Skeletal muscle cell (primary cell): ENCODE data around the gene PAPPA2.
"Not testable (repeated sequence)": the region's sequence is repeated elsewhere in the genome, so short reads cannot be mapped to it uniquely, and the experiment has no call there.

Experiments used
- DNase-seq: peaks from one replicate; pipeline ENCODE4 v3.0.0-alpha.2; 2010; ENCODE audit warnings: low read depth
- H3K4me3 ChIP-seq: 2 replicates; pipeline ENCODE4 v1.5.1; 2011; ENCODE audit warnings: low read depth, mild to moderate bottlenecking, control low read depth, low read length, moderate library complexity

Gene PAPPA2

DNA sequence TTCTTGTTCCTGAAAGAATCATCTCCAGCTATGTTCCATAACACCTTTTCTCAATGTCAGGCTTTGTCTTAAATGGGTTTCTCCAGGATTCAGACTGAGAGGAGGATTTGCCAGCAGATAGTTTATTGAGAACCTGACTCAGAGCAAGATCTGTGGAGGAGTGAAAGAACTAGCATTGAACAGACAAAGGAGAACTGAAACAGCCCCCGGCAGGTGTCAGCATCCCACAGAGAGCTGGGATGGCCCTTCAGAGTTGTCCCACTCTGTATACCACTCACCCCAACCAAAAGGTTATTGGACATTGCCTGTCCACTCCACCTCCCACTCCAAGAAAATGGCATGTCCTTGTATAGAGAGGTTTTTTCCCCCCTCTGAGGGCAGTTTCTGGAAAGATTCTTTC is 270.7 kb downstream of the PAPPA2 start:
- no peak overlapping the region for H3K4me3 ChIP-seq
- DNase-seq: no peak

DNA sequence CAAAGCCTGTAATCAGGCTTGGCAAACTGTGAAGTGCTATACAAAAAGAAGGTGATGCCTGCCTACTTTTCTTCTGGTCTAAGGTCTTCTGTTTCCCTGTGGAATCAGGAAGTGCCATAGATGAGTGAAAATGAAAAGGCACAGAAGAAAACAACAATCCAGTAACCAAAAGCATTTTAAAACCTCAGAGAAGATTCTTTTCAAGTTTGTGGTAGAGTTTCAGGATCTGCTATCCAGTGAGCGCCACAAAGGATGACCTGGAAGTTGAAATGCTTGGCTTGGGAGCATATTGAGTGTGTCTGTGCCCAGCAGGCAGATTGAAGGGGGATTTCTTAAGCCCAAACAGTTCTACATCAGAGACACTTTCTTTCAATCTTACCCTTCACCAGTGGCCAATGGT is 272.2 kb downstream of the PAPPA2 start:
- no peak for DNase-seq

DNA sequence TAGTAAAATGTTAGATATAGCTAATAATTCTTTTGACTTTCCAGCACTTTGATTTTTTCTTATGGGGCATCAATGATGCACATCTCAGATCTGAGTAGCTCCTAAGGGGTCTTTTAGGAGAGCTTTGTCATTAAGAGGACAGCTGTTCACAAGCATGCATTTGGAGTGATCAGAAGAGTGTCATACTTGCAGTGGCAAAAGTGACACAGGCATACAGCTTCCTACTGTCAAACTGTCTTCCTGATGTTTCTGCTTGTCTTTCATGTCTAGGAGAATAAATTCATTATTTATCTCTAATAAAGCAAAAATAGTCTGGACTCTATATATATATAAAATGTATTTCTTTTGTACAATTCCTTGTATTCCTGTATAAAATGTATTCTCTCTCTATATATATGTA is 273.0 kb downstream of the PAPPA2 start:
- no peak overlapping the region for H3K4me3 ChIP-seq
- DNase-seq: no peak

More for the DNA sequence above, 272.2 kb downstream of the PAPPA2 start:
- no peak overlapping the region for H3K4me3 ChIP-seq

DNA sequence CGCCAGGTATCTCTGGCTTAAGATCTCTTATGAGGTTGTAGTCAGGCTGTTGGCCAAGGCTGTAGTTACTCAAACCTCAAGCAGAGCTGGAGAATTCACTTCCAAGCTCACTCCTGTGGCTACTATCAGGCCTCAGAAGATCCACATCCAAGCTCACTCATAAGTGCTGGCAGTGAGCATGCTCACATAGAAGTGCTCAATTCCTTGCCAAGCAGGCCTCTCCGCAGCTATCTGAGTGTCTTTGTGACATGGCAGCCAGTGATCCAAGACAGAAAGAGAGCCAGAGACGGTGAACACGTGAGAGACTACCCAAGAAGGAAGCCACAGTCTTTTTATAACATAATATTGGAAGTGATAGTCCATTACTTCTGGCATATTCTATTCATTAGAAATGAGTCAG is 278.2 kb downstream of the PAPPA2 start:
- no peak for DNase-seq
- H3K4me3 ChIP-seq: no peak overlapping the region

DNA sequence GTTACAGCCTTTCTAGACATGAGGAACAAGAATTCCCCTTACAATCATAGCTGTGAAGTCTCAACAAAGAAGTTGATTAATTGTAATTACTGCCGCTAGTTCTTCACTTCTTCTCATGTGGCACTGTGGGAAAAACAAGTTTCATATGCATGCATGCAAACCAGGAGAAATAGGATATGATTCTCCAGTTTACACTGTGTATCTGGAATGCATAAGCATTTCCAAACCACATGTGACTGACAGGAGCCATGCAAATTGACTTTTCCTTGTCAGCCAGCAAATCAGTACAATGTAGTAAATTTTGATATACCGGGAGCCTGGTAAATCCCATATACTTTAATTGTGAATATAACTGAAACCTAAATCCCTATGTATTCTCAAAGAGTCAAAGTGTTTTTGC is 279.3 kb downstream of the PAPPA2 start:
- DNase-seq: no peak
- H3K4me3 ChIP-seq: no peak overlapping the region

DNA sequence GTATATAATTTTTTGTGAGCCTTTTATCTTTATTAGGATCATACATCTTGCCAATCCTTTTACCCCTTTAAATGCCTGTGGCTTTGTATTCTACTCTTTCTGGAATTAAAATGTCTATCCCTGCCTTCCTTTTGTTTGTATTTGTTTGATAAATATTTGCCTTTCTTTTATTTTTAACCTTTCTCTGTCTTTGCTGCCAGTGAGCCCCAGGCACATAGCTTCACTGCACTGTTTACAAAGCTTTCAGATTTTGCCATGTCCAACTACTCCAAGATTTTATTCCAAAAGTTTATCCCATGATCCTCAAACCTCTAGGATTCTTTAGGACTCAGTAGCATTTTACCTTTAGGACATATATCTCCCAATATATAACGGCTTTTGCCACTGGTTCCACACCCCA is 281.2 kb downstream of the PAPPA2 start:
- no peak for DNase-seq
- no peak overlapping the region for H3K4me3 ChIP-seq

DNA sequence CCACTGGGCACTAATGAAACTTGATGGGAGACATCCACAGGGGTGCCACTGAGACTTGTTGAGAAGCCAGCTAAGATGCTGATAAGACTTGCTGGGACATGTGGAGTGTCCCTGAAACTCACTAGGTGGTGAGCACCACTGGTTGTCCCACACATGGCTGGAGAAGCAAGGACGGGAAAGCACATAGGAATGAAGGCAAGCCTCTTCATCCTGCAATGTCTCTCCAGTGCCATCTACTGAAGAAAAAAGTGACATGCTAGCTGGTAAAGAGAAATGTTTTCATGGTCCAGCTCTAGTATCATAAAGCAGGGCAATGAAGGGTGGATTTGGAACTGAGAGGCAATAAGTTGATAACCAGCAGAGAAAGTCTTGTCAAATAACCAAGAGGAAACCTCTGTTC is 283.0 kb downstream of the PAPPA2 start:
- DNase-seq: no peak
- no peak overlapping the region for H3K4me3 ChIP-seq

DNA sequence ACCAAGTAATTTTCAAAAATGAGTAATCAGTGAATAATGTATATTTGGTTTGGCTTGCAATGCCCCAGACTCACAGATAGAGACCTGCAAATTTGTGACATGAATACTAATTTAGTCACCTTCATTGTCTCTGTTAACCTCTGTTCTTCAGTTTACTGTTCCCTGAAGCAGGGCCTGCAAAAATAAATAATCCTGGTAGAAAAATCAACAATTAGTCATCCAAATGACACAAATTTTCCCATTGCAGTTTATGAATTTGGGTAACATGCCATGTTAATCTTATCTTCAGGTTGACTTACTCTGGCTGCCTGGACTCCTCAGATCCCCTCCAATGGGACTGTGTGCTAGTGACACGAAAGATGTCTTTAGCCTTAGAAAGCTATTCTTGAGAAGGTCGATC is 289.5 kb downstream of the PAPPA2 start:
- no peak for DNase-seq
- no peak overlapping the region for H3K4me3 ChIP-seq

DNA sequence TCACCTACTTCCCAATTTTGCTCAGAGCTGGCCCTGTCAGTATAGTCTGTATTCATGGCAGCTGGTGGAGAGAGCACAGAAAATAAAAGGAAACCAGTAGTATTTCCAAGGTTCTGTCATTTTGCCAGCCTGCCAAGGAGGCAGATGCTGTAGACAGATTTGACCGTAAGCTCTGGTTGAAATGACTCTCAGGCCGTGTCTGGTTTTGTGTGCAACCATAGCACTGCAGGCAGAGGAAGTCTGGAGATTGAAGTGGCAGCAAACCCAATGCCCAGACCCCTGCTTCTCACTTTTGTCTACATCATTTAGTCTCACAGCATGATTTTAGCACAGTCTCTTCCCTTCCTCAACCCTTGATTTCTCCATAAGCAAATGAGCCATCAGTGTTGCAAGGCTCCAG is 291.7 kb downstream of the PAPPA2 start:
- H3K4me3 ChIP-seq: no peak overlapping the region
- DNase-seq: no peak

DNA sequence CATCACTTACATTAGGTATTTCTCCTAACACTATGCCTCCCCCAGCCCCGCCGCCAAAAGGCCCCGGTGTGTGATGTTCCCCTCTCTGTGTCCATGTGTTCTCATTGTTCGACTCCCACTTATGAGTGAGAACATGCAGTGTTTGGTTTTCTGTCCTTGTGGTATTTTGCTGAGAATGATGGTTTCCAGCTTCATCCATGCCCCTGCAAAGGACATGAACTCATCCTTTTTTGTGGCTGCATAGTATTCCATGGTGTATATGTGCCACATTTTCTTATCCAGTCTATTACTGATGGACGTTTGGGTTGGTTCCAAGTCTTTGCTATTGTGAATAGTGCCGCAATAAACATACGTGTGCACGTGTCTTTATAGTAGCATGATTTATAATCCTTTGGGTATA is 293.8 kb downstream of the PAPPA2 start:
- not testable (repeated sequence) for H3K4me3 ChIP-seq, DNase-seq

DNA sequence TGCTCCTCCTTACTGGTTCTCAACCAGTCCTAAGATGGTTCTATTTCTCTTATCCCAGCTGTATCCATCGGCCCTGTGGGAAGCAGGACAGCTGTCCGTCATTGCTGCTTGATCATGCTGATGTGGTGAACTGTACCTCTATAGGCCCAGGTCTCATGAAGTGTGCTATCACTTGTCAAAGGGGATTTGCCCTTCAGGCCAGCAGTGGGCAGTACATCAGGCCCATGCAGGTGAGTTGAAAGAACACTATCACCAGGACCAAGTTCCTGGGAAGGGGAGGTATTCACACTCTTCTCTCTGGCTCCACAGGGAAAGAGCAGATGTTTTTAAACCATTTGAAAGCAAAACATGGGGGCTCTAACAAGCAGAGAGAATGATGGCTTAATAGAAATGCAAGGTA is 302.6 kb downstream of the PAPPA2 start:
- H3K4me3 ChIP-seq: no peak overlapping the region
- no peak for DNase-seq

DNA sequence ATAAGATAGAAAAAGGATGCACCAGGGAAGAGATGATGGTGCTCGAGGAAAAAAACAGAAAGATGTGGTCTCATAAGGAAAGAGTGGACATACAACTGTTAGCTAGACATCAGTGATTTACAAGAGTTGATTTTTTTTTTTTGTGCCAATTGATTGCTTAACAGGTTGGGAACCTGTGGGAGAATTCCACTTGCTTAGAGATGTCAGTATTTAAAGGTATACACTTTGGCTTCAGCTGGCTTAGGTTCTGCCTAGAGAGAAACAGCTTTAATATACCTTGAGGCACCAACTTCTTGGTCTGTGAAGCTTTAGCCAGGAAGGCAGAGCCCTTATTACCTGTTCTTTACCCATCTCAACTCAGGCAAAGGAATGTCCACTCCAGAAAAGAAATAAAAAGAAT is 303.8 kb downstream of the PAPPA2 start:
- DNase-seq: no peak

DNA sequence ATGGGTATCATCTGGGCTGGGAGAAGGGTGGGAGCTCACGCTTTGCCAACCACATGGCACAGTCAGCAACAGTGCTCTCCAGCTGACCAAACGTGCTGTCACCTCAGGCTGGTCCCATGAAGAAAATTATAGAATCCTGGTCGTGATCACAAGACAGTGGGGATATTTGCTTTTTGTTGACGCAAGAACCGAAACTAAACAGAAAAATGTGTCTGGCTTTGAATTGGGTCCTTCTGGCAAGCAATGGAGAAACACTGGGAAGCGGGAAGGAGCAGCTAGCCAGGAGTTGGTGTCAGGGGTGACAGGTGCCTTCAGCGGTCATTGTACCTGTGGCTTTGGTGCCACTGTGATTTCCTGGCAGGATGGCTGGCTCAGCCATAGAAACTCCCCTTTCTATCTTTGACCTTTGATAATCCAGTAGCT is 304.8 kb downstream of the PAPPA2 start:
- no peak overlapping the region for H3K4me3 ChIP-seq
- no peak for DNase-seq

More for the DNA sequence above, 303.8 kb downstream of the PAPPA2 start:
- H3K4me3 ChIP-seq: no peak overlapping the region

DNA sequence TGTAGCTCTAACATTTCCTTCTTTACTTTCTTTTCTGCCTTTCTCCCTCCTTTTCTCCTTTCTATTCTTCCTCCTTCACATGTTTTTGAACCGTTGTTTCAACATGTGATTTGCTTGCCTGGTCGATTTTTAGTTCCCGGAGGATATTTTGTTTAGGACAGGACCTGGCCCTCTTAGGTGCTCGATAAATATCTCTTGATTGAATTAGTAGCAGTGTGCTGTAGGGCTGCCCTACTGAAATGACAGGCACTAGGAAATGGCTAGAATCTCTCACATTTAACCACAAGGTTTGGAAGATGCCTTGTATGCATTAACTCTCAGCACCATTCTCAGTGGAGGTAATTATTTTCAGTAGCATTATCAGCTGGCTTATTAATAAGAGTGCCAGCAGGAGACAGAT is 305.6 kb downstream of the PAPPA2 start:
- H3K4me3 ChIP-seq: no peak overlapping the region
- DNase-seq: no peak

DNA sequence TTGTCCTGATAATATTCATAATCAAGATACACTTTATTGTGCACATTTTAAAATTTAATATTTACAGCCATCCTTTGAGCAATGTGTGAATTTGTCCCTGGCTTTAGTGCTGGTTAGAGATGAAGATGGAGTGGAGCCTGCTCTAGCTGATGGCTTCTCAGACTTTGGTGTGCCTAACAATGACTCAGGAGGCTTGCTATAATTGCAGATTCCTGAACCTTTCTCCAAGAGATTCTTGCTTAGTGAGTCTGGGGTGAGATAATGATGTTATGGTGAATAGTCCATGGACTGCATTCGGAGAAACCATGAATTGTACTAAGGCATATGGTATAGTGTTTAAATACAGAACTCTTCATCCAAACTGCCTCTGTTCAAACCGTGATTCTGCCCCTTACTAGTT is 307.1 kb downstream of the PAPPA2 start:
- no peak overlapping the region for H3K4me3 ChIP-seq
- no peak for DNase-seq

DNA sequence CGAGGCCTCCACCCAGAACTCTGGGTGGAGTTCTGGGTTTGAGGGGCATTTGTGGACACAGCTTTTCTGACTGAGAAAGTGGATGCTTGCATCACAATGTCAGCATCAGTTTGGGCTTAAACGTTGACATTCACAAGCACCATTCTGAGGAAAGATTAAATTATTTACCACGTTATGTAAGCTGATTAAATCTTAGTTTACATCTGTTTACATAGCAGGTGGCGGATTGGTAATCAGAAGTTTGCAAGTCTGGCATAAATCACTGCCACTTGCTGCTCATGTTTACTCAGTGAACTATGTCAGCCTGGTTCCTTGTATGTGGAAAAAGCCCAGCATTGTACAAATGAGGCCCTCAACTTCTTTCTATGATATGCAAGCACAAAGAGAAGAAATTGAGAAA is 310.1 kb downstream of the PAPPA2 start:
- DNase-seq: no peak
- no peak overlapping the region for H3K4me3 ChIP-seq

DNA sequence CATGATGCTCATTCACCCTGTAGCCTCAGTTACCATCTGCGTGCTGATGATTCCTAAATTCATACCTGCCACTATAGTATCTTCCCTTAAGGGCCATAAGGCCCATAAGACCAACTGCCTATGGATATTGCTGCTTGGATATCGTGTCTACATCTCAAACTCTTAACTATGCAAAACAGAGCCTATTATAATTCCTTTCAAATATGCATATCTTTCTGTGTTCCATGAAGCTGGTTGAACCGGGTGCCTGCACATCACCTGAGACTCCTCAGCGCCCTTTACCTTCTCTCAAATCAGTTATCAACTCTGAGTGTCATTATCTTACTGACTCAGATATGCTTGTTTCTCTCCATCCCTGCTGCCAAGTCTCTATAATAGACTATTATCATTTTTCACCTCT is 311.2 kb downstream of the PAPPA2 start:
- H3K4me3 ChIP-seq: no peak overlapping the region
- DNase-seq: no peak

DNA sequence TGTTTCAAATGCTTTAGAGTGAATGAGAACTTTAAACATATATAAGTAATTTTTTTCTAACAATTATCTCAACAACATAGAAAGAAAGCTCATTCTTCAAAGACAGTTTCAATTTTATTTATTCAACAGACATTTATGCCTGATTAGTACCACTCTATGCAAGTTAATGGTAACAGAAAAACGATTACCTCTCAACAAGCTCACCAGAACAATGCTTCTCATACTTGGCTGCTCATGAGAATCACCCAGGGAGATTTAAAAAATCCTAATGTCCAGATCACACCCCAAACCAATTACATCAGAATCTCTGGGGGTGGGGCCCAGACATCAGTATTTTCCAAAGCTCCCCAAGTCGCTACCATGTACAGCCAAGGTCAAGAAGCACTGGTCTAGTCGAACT is 312.4 kb downstream of the PAPPA2 start:
- no peak overlapping the region for H3K4me3 ChIP-seq
- DNase-seq: no peak

DNA sequence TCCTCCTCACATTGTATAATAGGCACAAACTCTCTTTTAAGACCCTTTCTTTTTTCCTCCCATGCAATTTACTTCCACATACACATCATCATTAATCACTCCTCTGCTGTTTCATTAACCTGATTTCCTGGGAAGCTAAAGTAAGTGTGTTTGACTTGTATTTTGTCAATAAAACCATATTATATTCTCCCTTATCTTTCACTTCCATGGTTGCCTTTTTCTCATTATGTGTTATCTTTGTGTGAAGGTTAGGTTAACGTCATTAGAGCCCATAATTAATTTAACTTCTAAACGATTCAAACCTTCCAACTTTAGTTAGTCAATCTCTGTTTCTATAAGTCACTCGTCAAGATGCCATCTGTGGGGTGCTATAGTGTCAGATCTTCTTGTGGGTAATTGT is 313.0 kb downstream of the PAPPA2 start:
- H3K4me3 ChIP-seq: no peak overlapping the region
- DNase-seq: no peak

DNA sequence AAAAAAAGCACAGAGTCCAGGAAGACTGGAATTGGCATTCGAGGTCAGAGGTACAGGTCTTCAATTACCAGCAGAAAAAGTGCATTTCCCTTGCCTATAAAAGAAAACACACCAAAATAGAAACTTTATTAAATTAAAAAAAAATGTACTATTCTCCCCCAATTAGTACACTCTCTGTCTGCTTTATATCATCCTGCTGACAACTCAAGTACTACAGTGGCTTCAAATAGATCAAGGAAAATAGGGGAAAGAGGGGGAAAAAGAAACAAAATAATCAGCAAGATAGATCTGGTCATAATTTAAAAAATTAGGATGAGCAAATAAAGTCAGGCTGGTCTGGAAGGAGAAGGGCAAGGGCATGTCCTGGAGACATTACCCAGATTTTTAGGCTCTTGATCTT is 315.1 kb downstream of the PAPPA2 start:
- DNase-seq: no peak
- no peak overlapping the region for H3K4me3 ChIP-seq

DNA sequence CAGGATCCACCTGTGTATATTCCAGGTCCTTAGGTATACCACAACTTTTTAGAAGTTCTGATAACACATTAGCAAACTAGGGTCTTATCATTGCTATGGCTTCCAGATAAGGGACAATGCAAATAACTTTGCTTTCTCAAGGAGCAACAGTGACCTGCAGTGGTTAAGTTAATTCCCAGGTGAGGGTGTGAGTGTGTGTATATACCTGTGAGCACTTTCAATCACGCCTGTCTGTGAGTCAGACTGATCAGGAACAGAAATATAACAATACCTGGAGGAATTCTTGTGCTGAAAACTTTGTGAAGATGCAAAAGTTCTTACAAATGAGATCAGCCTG is 317.0 kb downstream of the PAPPA2 start:
- no peak for DNase-seq
- H3K4me3 ChIP-seq: no peak overlapping the region

DNA sequence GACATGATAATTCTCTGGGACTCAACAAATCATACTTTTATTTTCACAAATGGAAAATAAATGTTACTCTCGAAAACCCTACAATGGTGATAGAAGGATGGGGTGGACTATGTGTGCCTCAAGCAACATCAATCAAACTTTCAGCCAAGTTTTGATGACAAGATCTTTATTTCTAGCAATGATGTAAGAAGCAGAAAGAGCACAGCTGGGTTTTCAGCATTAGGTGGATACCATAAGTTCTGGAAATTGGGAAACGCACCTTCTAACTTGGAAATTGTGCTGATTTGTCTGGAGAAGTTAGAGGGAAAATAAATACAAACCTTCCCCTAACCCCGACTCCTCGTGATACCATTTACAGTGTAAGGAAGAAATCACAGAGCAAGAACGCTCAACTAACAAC is 320.3 kb downstream of the PAPPA2 start:
- no peak overlapping the region for H3K4me3 ChIP-seq
- no peak for DNase-seq

DNA sequence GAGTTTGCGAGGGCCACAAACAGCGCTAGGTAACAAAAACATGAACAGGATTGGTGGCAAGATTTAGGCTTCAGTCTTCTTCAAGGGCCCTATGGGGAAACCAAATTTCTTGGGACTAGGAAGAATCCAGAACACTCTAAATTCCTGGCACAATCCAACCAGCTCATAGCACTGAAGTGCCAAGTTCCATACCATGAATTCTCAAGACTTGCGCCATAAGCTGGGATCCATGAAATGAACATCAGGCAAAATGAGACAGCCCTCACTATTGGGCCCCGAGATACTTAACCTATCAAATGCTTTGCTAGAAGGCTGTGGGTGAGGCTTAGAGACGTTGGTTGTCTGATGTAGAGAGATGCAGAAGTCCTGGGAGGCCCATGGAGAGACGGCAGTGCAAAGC is 322.1 kb downstream of the PAPPA2 start:
- H3K4me3 ChIP-seq: no peak overlapping the region
- DNase-seq: no peak
